Measurements from ENCODE around the gene TFF1. TPM values are rescaled to one million over a fixed set of nuclear protein-coding genes. Genes with fewer than 3 reads are reported as not detected.

The TFF1 gene
- total RNA-seq, 1 donor = not detected

GRCh38 chr21:42330380-42331371, 35.7 kb downstream of the TFF1 start:
- Histone ChIP-seq H3K36me3 (ENCODE audit: insufficient read depth, low read length) (no peaks in the 10 kb centered on the region), H3K4me2 (ENCODE audit: insufficient read depth, low read length) (no peak overlapping the region), H3K27ac (ENCODE audit: low read depth, low read length) (no peak overlapping the region), H3K79me2 (ENCODE audit: insufficient read depth, low read length) (no peaks in the 10 kb centered on the region), H3K9me3 (ENCODE audit: low read depth, low read length) (no peaks in the 10 kb centered on the region), H2AFZ (ENCODE audit: low read length) (no peak overlapping the region), H3K27me3 (ENCODE audit: insufficient read depth, low read length) (peaks cover 6% of the 10 kb centered on the region), H3K4me3 (ENCODE audit: insufficient read depth, low read length) (no peak overlapping the region), H3K4me1 (ENCODE audit: insufficient read depth, low read length) (no peaks in the 10 kb centered on the region), H4K20me1 (ENCODE audit: insufficient read depth, low read length) (no peaks in the 10 kb centered on the region)
- TF ChIP-seq CTCF (IDR thresholded peaks at IDR 0.05; ENCODE audit: extremely low read depth, low read depth, low read length) = no peak
- no peak for DNase-seq (ENCODE audit: insufficient read length, low spot score, missing footprints)

- Histone ChIP-seq H2AFZ (ENCODE audit: low read length) (no peak overlapping the region), H3K9me3 (ENCODE audit: low read depth, low read length) (no peaks in the 10 kb centered on the region), H3K79me2 (ENCODE audit: insufficient read depth, low read length) (no peaks in the 10 kb centered on the region), H4K20me1 (ENCODE audit: insufficient read depth, low read length) (no peaks in the 10 kb centered on the region), H3K4me1 (ENCODE audit: insufficient read depth, low read length) (no peaks in the 10 kb centered on the region), H3K27me3 (ENCODE audit: insufficient read depth, low read length) (no peaks in the 10 kb centered on the region), H3K27ac (ENCODE audit: low read depth, low read length) (no peak overlapping the region), H3K4me3 (ENCODE audit: insufficient read depth, low read length) (no peak overlapping the region), H3K36me3 (ENCODE audit: insufficient read depth, low read length) (no peaks in the 10 kb centered on the region), H3K4me2 (ENCODE audit: insufficient read depth, low read length) (no peak overlapping the region)
- DNase-seq (ENCODE audit: insufficient read length, low spot score, missing footprints) = no peak
- TF ChIP-seq CTCF (IDR thresholded peaks at IDR 0.05; ENCODE audit: extremely low read depth, low read depth, low read length) = no peak
These were observed 41.4 kb downstream of the TFF1 start for GRCh38 chr21:42324896-42325295.

- Histone ChIP-seq H3K4me2 (ENCODE audit: insufficient read depth, low read length) (no peak overlapping the region), H3K36me3 (ENCODE audit: insufficient read depth, low read length) (no peaks in the 10 kb centered on the region), H3K27ac (ENCODE audit: low read depth, low read length) (no peak overlapping the region), H3K4me1 (ENCODE audit: insufficient read depth, low read length) (no peaks in the 10 kb centered on the region), H2AFZ (ENCODE audit: low read length) (no peak overlapping the region), H3K9me3 (ENCODE audit: low read depth, low read length) (no peaks in the 10 kb centered on the region), H3K79me2 (ENCODE audit: insufficient read depth, low read length) (no peaks in the 10 kb centered on the region), H4K20me1 (ENCODE audit: insufficient read depth, low read length) (no peaks in the 10 kb centered on the region), H3K4me3 (ENCODE audit: insufficient read depth, low read length) (no peak overlapping the region), H3K27me3 (ENCODE audit: insufficient read depth, low read length) (no peaks in the 10 kb centered on the region)
- no peak for TF ChIP-seq CTCF (IDR thresholded peaks at IDR 0.05; ENCODE audit: extremely low read depth, low read depth, low read length)
- DNase-seq (ENCODE audit: insufficient read length, low spot score, missing footprints) = peak; percentile 21
These were observed 44.5 kb downstream of the TFF1 start for GRCh38 chr21:42321845-42322244.

- no peaks in the 10 kb centered on the region for H4K20me1 ChIP-seq (ENCODE audit: insufficient read depth, low read length)
- DNase-seq (ENCODE audit: insufficient read length, low spot score, missing footprints) = peak; percentile 22
- H3K4me1 ChIP-seq (ENCODE audit: insufficient read depth, low read length) = no peaks in the 10 kb centered on the region
- no peaks in the 10 kb centered on the region for H3K27me3 ChIP-seq (ENCODE audit: insufficient read depth, low read length)
- H2AFZ ChIP-seq (ENCODE audit: low read length) = no peak overlapping the region
- H3K79me2 ChIP-seq (ENCODE audit: insufficient read depth, low read length) = no peaks in the 10 kb centered on the region
- no peak for TF ChIP-seq CTCF (IDR thresholded peaks at IDR 0.05; ENCODE audit: extremely low read depth, low read depth, low read length)
- no peak overlapping the region for H3K4me3 ChIP-seq (ENCODE audit: insufficient read depth, low read length)
- H3K27ac ChIP-seq (ENCODE audit: low read depth, low read length) = no peak overlapping the region
- H3K36me3 ChIP-seq (ENCODE audit: insufficient read depth, low read length) = no peaks in the 10 kb centered on the region
- H3K9me3 ChIP-seq (ENCODE audit: low read depth, low read length) = no peaks in the 10 kb centered on the region
- no peak overlapping the region for H3K4me2 ChIP-seq (ENCODE audit: insufficient read depth, low read length)
These were observed 45.1 kb downstream of the TFF1 start for GRCh38 chr21:42321231-42321630.
